GM23338 (cell line): ENCODE measurements around the gene ABHD14A. TPM values are rescaled to one million over a fixed set of nuclear protein-coding genes. Genes with fewer than 3 reads are reported as not detected.

Source experiments
- ATAC-seq: fragments of 200-7000 bp; cut with Tn5 transposase; 3 replicates; pipeline ENCODE4 v1.9.1; 2020
- DNase-seq: peaks from one replicate; pipeline ENCODE4 v3.0.0-alpha.2; 2015; ENCODE audit warnings: low spot score
- H2AFZ ChIP-seq: fragments of 200-600 bp; sonication (generic); 2 replicates; pipeline ENCODE4 v1.8.0; 2016; ENCODE audit warnings: antibody characterized with exemption, mild to moderate bottlenecking, moderate library complexity
- H3F3A ChIP-seq: fragments of 200-600 bp; sonication (generic); replicated peaks from 2 replicates; pipeline ENCODE4 v1.8.0; 2017; ENCODE audit warnings: antibody characterized with exemption, mixed run types, low read depth
- H3K27ac ChIP-seq: fragments of 200-600 bp; sonication (generic); 2 replicates; pipeline ENCODE4 v1.6.1; 2016; ENCODE audit warnings: low read depth
- H3K27me3 ChIP-seq: fragments of 200-600 bp; sonication (generic); 2 replicates; pipeline ENCODE4 v1.8.0; 2016; ENCODE audit warnings: mild to moderate bottlenecking, mixed run types, moderate library complexity; ENCODE audit not compliant: insufficient read depth
- H3K36me3 ChIP-seq: fragments of 200-600 bp; sonication (generic); 2 replicates; pipeline ENCODE4 v1.8.0; 2016; ENCODE audit warnings: mild to moderate bottlenecking; ENCODE audit not compliant: insufficient read depth
- H3K4me1 ChIP-seq: fragments of 200-600 bp; sonication (generic); 2 replicates; pipeline ENCODE4 v1.8.0; 2016; ENCODE audit warnings: mild to moderate bottlenecking, moderate library complexity; ENCODE audit not compliant: insufficient read depth
- H3K4me2 ChIP-seq: fragments of 200-600 bp; sonication (generic); 2 replicates; pipeline ENCODE4 v1.7.1; 2017; ENCODE audit warnings: mixed run types
- H3K4me3 ChIP-seq: fragments of 200-600 bp; sonication (generic); 2 replicates; pipeline ENCODE4 v1.6.1; 2016; ENCODE audit warnings: mixed run types
- H3K79me2 ChIP-seq: fragments of 200-600 bp; sonication (generic); replicated peaks from 2 replicates; pipeline ENCODE4 v1.8.0; 2017; ENCODE audit warnings: mild to moderate bottlenecking; ENCODE audit not compliant: insufficient read depth
- H3K9me2 ChIP-seq: fragments of 200-600 bp; sonication (generic); 2 replicates; pipeline ENCODE4 v1.8.0; 2017; ENCODE audit not compliant: insufficient read depth
- H4K20me1 ChIP-seq: fragments of 200-600 bp; sonication (generic); replicated peaks from 2 replicates; pipeline ENCODE4 v1.8.0; 2017; ENCODE audit warnings: mild to moderate bottlenecking; ENCODE audit not compliant: insufficient read depth
- H3K27ac Mint-ChIP-seq: 2 replicates; pipeline ENCODE4 v1.8.0; 2020; ENCODE audit warnings: inconsistent platforms, mild to moderate bottlenecking, moderate library complexity, mixed read lengths
- H3K27me3 Mint-ChIP-seq: 3 replicates; pipeline ENCODE4 v1.8.0; 2022; ENCODE audit warnings: low read depth, mild to moderate bottlenecking, moderate library complexity, mixed read lengths, inconsistent platforms; ENCODE audit not compliant: insufficient read depth, poor library complexity
- H3K36me3 Mint-ChIP-seq: 3 replicates; pipeline ENCODE4 v1.8.0; 2021; ENCODE audit warnings: low read depth, mild to moderate bottlenecking, inconsistent platforms, moderate library complexity, mixed read lengths
- H3K4me1 Mint-ChIP-seq: 3 replicates; pipeline ENCODE4 v1.8.0; 2020; ENCODE audit warnings: mild to moderate bottlenecking, inconsistent platforms, mixed read lengths
- H3K4me3 Mint-ChIP-seq: 3 replicates; pipeline ENCODE4 v1.8.0; 2021; ENCODE audit warnings: moderate library complexity, mild to moderate bottlenecking, inconsistent platforms, mixed read lengths
- H3K9me3 Mint-ChIP-seq: 3 replicates; pipeline ENCODE4 v1.8.0; 2020; ENCODE audit warnings: moderate library complexity, mild to moderate bottlenecking, inconsistent platforms, mixed read lengths
- CREB1 ChIP-seq: fragments of 250-450 bp; sonication (Bioruptor Pico); IDR thresholded peaks from 2 replicates; pipeline ENCODE4 v1.5.0; 2020; ENCODE audit warnings: low read depth, mild to moderate bottlenecking, moderate library complexity
- EZH2 ChIP-seq: fragments of 200-600 bp; sonication (generic); IDR thresholded peaks from one replicate; pipeline ENCODE4 v1.8.0; 2017; ENCODE audit warnings: antibody characterized with exemption, mild to moderate bottlenecking, low read depth; ENCODE audit not compliant: unreplicated experiment
- EZH2phosphoT487 ChIP-seq: fragments of 200-600 bp; sonication (generic); IDR thresholded peaks from one replicate; pipeline ENCODE4 v1.8.1; 2018; ENCODE audit warnings: antibody characterized with exemption; ENCODE audit not compliant: unreplicated experiment
- JUNB ChIP-seq: IDR thresholded peaks from one replicate; pipeline ENCODE4 v1.6.1; 2016; ENCODE audit warnings: antibody characterized with exemption; ENCODE audit not compliant: unreplicated experiment
- NANOG ChIP-seq: IDR thresholded peaks from 2 replicates; pipeline ENCODE4 v1.6.1; 2016; ENCODE audit warnings: antibody characterized with exemption, borderline replicate concordance
- POLR2AphosphoS5 ChIP-seq: IDR thresholded peaks from 2 replicates; pipeline ENCODE4 v1.6.1; 2016; ENCODE audit warnings: antibody characterized with exemption, low read depth
- STAT1 ChIP-seq: IDR thresholded peaks from one replicate; pipeline ENCODE4 v1.6.1; 2016; ENCODE audit warnings: antibody characterized with exemption; ENCODE audit not compliant: unreplicated experiment
- ZNF114 ChIP-seq: fragments of 250-450 bp; sonication (Bioruptor Pico); IDR thresholded peaks from 2 replicates; pipeline ENCODE4 v1.5.0; 2020; ENCODE audit warnings: mild to moderate bottlenecking, moderate library complexity
- ZNF331 ChIP-seq: fragments of 250-450 bp; sonication (Bioruptor Pico); IDR thresholded peaks from 2 replicates; pipeline ENCODE4 v1.5.0; 2020; ENCODE audit warnings: low read depth, mild to moderate bottlenecking, moderate library complexity
- polyA plus RNA-seq: library from polyadenylated mRNA; unstranded; fragments of >200 nt; fragmentation: Nextera tagmentation; extraction: Ambion mirVana; gene quantifications from 2 replicates; pipeline ENCODE4 v1.2.1, GENCODE V29; 2016
- total RNA-seq: library from RNA; depleted of rRNA; stranded (reverse); fragments of >200 nt; shearing (Covaris generic); gene quantifications from 2 replicates; pipeline ENCODE4 v1.2.3, GENCODE V29; 2014
- TF ChIP-seq, protein P1 (sequence below): IDR thresholded peaks from one replicate; pipeline ENCODE4 v1.6.1; 2018; ENCODE audit warnings: antibody characterized with exemption; ENCODE audit not compliant: unreplicated experiment
- TF ChIP-seq, protein P2 (sequence below), 2 experiments: fragments of 200-600 bp in 1 of 2; sonication (generic) in 1 of 2; conservative IDR thresholded peaks; 2 replicates each; pipeline versions ENCODE4 v1.5.1 to v1.6.1; 2016 to 2017; ENCODE audit warnings: antibody characterized with exemption in 2 of 2, low read depth in 2 of 2, mild to moderate bottlenecking in 2 of 2, moderate library complexity in 1 of 2
- TF ChIP-seq, protein P3 (sequence below): IDR thresholded peaks from 2 replicates; pipeline ENCODE4 v1.6.1; 2016; ENCODE audit warnings: antibody characterized with exemption
- TF ChIP-seq, protein P4 (sequence below): fragments of 250-450 bp; sonication (Bioruptor Pico); IDR thresholded peaks from 2 replicates; pipeline ENCODE4 v1.5.0; 2020; ENCODE audit warnings: mild to moderate bottlenecking, moderate library complexity

The ABHD14A gene
- total and polyA plus RNA-seq, 2 experiments from 2014 or later, result 7.8 to 12.7 TPM

DNA sequence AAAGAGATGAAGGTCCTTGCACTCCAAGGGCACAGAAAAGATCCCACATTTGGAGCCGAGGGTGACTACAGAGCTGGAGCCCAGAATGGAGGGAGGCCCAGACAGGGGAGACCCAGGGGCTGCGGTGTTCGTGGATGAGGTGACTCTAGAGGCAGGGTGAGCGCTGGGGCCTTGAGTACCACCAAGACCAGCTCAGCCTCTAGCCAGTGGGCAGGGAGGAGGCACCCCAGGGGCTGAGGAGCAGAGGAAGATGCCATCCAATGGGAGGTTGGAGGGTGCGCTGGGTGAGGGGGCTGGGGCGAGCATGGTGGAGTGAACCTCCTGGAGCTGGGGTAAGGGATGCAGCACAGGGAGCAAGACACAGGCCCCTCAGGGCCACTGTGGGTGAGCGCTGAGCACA lies 46.4 kb upstream of the ABHD14A start:
- Histone ChIP-seq H3K9me2 (no peaks in the 10 kb centered on the region), H2AFZ (no peak overlapping the region), H3K79me2 (no peaks in the 10 kb centered on the region), H3K27me3 (no peaks in the 10 kb centered on the region), H4K20me1 (peaks cover 3% of the 10 kb centered on the region; the same call in 1 of the 2 replicates), H3K36me3 (no peaks in the 10 kb centered on the region), H3K4me1 (no peaks in the 10 kb centered on the region), H3F3A (no peaks in the 10 kb centered on the region), H3K4me2 (no peak overlapping the region), H3K4me3 (no peak overlapping the region), H3K27ac (no peak overlapping the region)
- DNase-seq (no peak), ATAC-seq (no peak)
- TF ChIP-seq ZNF331 (CRISPR knock-in tag) (no peak), STAT1 (no peak), EZH2phosphoT487 (no peak), ZNF114 (CRISPR knock-in tag) (no peak), CREB1 (CRISPR knock-in tag) (no peak), EZH2 (no peak), POLR2AphosphoS5 (no peak), JUNB (no peak), NANOG (no peak)
- TF ChIP-seq, protein P1, sequence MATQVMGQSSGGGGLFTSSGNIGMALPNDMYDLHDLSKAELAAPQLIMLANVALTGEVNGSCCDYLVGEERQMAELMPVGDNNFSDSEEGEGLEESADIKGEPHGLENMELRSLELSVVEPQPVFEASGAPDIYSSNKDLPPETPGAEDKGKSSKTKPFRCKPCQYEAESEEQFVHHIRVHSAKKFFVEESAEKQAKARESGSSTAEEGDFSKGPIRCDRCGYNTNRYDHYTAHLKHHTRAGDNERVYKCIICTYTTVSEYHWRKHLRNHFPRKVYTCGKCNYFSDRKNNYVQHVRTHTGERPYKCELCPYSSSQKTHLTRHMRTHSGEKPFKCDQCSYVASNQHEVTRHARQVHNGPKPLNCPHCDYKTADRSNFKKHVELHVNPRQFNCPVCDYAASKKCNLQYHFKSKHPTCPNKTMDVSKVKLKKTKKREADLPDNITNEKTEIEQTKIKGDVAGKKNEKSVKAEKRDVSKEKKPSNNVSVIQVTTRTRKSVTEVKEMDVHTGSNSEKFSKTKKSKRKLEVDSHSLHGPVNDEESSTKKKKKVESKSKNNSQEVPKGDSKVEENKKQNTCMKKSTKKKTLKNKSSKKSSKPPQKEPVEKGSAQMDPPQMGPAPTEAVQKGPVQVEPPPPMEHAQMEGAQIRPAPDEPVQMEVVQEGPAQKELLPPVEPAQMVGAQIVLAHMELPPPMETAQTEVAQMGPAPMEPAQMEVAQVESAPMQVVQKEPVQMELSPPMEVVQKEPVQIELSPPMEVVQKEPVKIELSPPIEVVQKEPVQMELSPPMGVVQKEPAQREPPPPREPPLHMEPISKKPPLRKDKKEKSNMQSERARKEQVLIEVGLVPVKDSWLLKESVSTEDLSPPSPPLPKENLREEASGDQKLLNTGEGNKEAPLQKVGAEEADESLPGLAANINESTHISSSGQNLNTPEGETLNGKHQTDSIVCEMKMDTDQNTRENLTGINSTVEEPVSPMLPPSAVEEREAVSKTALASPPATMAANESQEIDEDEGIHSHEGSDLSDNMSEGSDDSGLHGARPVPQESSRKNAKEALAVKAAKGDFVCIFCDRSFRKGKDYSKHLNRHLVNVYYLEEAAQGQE, result no peak
- TF ChIP-seq, protein P2, sequence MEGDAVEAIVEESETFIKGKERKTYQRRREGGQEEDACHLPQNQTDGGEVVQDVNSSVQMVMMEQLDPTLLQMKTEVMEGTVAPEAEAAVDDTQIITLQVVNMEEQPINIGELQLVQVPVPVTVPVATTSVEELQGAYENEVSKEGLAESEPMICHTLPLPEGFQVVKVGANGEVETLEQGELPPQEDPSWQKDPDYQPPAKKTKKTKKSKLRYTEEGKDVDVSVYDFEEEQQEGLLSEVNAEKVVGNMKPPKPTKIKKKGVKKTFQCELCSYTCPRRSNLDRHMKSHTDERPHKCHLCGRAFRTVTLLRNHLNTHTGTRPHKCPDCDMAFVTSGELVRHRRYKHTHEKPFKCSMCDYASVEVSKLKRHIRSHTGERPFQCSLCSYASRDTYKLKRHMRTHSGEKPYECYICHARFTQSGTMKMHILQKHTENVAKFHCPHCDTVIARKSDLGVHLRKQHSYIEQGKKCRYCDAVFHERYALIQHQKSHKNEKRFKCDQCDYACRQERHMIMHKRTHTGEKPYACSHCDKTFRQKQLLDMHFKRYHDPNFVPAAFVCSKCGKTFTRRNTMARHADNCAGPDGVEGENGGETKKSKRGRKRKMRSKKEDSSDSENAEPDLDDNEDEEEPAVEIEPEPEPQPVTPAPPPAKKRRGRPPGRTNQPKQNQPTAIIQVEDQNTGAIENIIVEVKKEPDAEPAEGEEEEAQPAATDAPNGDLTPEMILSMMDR (conservative IDR thresholded peaks at IDR 0.05; ENCODE audit: low read depth in 2 of 2), result no peak
- TF ChIP-seq, protein P3, sequence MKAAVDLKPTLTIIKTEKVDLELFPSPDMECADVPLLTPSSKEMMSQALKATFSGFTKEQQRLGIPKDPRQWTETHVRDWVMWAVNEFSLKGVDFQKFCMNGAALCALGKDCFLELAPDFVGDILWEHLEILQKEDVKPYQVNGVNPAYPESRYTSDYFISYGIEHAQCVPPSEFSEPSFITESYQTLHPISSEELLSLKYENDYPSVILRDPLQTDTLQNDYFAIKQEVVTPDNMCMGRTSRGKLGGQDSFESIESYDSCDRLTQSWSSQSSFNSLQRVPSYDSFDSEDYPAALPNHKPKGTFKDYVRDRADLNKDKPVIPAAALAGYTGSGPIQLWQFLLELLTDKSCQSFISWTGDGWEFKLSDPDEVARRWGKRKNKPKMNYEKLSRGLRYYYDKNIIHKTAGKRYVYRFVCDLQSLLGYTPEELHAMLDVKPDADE, result no peak
- TF ChIP-seq, protein P4, sequence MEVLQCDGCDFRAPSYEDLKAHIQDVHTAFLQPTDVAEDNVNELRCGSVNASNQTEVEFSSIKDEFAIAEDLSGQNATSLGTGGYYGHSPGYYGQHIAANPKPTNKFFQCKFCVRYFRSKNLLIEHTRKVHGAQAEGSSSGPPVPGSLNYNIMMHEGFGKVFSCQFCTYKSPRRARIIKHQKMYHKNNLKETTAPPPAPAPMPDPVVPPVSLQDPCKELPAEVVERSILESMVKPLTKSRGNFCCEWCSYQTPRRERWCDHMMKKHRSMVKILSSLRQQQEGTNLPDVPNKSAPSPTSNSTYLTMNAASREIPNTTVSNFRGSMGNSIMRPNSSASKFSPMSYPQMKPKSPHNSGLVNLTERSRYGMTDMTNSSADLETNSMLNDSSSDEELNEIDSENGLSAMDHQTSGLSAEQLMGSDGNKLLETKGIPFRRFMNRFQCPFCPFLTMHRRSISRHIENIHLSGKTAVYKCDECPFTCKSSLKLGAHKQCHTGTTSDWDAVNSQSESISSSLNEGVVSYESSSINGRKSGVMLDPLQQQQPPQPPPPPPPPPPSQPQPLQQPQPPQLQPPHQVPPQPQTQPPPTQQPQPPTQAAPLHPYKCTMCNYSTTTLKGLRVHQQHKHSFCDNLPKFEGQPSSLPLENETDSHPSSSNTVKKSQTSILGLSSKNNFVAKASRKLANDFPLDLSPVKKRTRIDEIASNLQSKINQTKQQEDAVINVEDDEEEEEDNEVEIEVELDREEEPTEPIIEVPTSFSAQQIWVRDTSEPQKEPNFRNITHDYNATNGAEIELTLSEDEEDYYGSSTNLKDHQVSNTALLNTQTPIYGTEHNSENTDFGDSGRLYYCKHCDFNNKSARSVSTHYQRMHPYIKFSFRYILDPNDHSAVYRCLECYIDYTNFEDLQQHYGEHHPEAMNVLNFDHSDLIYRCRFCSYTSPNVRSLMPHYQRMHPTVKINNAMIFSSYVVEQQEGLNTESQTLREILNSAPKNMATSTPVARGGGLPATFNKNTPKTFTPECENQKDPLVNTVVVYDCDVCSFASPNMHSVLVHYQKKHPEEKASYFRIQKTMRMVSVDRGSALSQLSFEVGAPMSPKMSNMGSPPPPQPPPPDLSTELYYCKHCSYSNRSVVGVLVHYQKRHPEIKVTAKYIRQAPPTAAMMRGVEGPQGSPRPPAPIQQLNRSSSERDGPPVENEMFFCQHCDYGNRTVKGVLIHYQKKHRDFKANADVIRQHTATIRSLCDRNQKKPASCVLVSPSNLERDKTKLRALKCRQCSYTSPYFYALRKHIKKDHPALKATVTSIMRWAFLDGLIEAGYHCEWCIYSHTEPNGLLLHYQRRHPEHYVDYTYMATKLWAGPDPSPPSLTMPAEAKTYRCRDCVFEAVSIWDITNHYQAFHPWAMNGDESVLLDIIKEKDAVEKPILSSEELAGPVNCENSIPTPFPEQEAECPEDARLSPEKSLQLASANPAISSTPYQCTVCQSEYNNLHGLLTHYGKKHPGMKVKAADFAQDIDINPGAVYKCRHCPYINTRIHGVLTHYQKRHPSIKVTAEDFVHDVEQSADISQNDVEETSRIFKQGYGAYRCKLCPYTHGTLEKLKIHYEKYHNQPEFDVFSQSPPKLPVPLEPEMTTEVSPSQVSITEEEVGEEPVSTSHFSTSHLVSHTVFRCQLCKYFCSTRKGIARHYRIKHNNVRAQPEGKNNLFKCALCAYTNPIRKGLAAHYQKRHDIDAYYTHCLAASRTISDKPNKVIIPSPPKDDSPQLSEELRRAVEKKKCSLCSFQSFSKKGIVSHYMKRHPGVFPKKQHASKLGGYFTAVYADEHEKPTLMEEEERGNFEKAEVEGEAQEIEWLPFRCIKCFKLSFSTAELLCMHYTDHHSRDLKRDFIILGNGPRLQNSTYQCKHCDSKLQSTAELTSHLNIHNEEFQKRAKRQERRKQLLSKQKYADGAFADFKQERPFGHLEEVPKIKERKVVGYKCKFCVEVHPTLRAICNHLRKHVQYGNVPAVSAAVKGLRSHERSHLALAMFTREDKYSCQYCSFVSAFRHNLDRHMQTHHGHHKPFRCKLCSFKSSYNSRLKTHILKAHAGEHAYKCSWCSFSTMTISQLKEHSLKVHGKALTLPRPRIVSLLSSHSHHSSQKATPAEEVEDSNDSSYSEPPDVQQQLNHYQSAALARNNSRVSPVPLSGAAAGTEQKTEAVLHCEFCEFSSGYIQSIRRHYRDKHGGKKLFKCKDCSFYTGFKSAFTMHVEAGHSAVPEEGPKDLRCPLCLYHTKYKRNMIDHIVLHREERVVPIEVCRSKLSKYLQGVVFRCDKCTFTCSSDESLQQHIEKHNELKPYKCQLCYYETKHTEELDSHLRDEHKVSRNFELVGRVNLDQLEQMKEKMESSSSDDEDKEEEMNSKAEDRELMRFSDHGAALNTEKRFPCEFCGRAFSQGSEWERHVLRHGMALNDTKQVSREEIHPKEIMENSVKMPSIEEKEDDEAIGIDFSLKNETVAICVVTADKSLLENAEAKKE (CRISPR knock-in tag), result no peak
- Mint-ChIP-seq H3K27ac (no peak overlapping the region), H3K36me3 (peaks cover 27% of the 10 kb centered on the region), H3K27me3 (no peaks in the 10 kb centered on the region), H3K4me3 (no peak overlapping the region), H3K4me1 (no peaks in the 10 kb centered on the region), H3K9me3 (no peaks in the 10 kb centered on the region)
